Stimulated activated CD8-positive, alpha-beta memory T cell treated with anti-CD3 and anti-CD28 coated beads, Interleukin-2, amount 100 ng/mL, for 48 hours (primary cell): ENCODE results near the gene PPEF1.

Experiments
- DNase-seq, 2 donors: peaks; one replicate each; pipeline ENCODE4 v3.0.0-alpha.2; 2020; ENCODE audit warnings: low read depth in 2 of 2

Gene PPEF1

DNA sequence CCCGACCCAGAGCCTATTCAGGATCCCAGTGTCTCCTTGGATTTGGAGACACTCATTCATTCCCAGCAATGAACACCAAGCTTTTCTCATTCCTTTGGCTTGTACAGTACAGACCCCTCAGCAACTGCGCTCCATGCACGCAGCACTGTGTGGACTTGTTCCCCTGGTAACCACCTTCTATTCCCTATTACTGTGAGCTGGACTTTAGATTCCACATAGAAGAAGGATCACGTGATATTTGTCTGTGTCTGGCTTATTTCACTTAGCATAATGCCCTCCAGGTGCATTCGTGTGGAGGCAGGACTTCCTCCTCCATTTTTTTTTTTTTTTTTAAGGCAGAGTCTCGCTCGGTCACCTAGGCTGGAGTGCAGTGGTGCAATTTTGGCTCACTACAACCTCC is 170.0 kb downstream of the PPEF1 start:
- DNase-seq = no peak
